ENCODE data around the gene TSSK2. TPM values are rescaled to one million over a fixed set of nuclear protein-coding genes. Genes with fewer than 3 reads are reported as not detected.

Gene TSSK2
- polyA plus RNA-seq, 2 donors, result 0.05 to 0.06 TPM

DNA sequence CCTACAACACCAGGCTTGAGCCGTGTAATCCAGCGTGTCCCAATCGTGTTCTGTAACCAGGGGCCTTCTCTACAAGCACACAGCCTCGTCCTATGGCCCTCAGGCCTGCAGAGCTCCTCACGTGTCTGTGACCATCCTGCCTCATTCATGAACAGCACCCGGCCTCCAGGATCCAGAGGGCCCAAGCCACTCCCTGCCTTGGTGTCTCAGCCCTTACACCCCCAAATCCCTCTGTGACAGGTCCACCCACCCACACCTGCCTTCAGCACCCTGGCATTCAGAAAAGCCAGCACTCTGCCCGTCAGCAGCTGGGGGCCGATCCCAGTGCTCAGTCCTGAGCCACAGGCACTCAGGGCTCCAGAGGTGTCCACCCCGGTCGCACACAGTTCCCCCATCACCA lies 5.8 kb downstream of the TSSK2 start:
- Histone ChIP-seq H3K4me3 (ENCODE audit: low read depth in 1 of 2, low read length in 2 of 2) (no peak overlapping the region), H3K36me3 (ENCODE audit: control insufficient read depth in 2 of 2, insufficient read depth in 2 of 2, low read length in 1 of 2) (peaks cover 33 to 85% of the 10 kb centered on the region in 2 donors)
- 93 to 95% methylated on average over 10 of the region's 10 CpGs for WGBS, 2 donors

DNA sequence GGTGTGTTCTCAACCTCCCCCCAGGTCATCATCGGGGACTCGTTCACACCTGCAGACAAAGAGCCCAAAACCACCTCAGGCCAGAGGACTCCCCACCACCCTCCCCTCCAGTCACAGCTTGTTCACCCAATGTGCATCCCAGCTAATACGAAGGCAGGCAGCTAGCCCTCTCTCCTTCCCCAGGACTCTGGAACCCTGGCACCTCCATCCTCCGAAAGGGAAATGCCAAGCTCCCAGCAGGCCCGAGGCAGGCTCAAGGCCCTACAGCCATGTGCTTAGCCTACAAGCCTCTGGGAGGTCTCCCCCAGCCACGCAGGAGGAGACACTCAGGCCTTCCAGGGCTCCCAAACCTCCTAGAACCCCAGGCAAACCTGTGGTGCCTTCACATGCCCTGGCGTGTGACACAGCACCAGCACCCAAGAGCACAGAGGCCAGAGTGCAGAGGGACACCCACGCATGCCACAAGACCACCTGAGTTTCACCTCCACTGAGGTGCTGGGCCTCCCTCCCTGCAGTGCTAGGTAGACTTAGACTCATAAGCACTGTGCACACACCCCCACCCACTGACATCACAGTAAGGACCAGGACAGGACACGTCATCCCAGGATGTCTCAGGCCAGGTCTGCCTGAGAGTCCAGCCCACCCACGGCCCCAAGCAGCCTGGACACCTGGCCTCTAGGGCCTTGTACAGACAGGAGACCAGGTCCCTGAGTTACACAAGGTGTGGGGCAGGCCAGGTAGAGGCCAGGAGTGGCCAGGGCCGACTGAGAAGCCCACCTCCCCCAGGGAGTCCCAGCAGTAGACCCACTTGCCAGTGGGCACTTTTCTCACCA lies 6.5 kb downstream of the TSSK2 start:
- Histone ChIP-seq H3K36me3 (ENCODE audit: control insufficient read depth in 2 of 2, insufficient read depth in 2 of 2, low read length in 1 of 2) (peaks cover 36 to 85% of the 10 kb centered on the region in 2 donors), H3K4me3 (ENCODE audit: low read depth in 1 of 2, low read length in 2 of 2) (no peak overlapping the region), H3K27me3 (ENCODE audit: control insufficient read depth in 1 of 2, insufficient read depth in 2 of 2, low read length in 2 of 2) (no peaks in the 10 kb centered on the region), H3K27ac (ENCODE audit: low read depth in 2 of 2, low read length in 1 of 2) (no peak overlapping the region), H3K4me1 (ENCODE audit: control insufficient read depth in 2 of 2, insufficient read depth in 2 of 2, low read length in 1 of 2) (no peaks in the 10 kb centered on the region), H3K9me3 (ENCODE audit: control insufficient read depth in 2 of 2, insufficient read depth in 1 of 2, low read depth in 1 of 2, low read length in 1 of 2) (no peaks in the 10 kb centered on the region)
- 85 to 87% methylated on average over 11 of the region's 11 CpGs for WGBS, 2 donors

More for the DNA sequence above, 5.8 kb downstream of the TSSK2 start:
- Histone ChIP-seq H3K27ac (ENCODE audit: low read depth in 2 of 2, low read length in 1 of 2) (no peak overlapping the region), H3K4me1 (ENCODE audit: control insufficient read depth in 2 of 2, insufficient read depth in 2 of 2, low read length in 1 of 2) (peaks cover 0 to 3% of the 10 kb centered on the region in 2 donors), H3K27me3 (ENCODE audit: control insufficient read depth in 1 of 2, insufficient read depth in 2 of 2, low read length in 2 of 2) (no peaks in the 10 kb centered on the region), H3K9me3 (ENCODE audit: control insufficient read depth in 2 of 2, insufficient read depth in 1 of 2, low read depth in 1 of 2, low read length in 1 of 2) (no peaks in the 10 kb centered on the region)

DNA sequence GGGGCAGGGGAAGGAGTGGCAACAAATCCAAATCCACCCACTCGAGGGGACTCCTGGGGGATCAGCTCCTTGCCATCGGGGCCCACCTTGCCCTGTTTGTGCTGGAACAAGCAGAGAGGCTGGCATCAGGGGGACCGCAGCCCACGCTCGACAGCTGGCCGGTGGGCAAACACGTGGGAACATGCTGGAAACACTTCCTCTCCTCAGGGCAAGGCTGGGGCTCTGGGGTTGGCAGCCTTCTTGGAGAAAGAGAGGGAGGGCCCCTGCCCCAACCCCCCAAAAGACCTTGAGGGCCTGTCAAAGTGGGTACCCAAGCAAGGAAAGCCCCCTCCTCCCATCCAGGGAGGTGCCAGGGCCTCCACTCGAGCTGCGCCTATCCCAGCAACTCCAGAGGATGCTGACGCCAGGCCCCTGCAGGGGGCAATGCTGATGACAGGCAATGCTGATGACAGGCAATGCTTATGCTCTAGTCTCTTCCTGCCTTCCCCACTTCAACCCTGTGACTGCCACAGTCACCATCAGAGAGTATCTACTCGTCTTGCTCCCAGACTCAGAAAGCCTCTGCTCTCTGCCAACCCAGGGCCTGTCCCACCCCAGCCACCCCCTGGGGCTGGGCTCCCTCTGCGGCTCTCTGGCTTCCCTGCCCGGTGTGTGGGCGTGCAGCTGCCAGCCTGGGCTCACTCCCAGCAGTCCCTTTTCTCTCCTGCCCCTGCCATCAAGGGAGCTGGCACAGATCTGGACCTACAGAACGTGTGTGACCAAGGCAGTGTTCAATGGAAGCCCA lies 7.3 kb downstream of the TSSK2 start:
- H3K9me3 ChIP-seq (ENCODE audit: control insufficient read depth in 2 of 2, insufficient read depth in 1 of 2, low read depth in 1 of 2, low read length in 1 of 2), result no peaks in the 10 kb centered on the region
- no peaks in the 10 kb centered on the region for H3K27me3 ChIP-seq (ENCODE audit: control insufficient read depth in 1 of 2, insufficient read depth in 2 of 2, low read length in 2 of 2)
- no peak overlapping the region for H3K27ac ChIP-seq (ENCODE audit: low read depth in 2 of 2, low read length in 1 of 2)
- WGBS, 2 donors, result 63 to 70% methylated on average over 15 of the region's 15 CpGs
- H3K36me3 ChIP-seq (ENCODE audit: control insufficient read depth in 2 of 2, insufficient read depth in 2 of 2, low read length in 1 of 2), result peaks cover 36 to 77% of the 10 kb centered on the region in 2 donors
- H3K4me1 ChIP-seq (ENCODE audit: control insufficient read depth in 2 of 2, insufficient read depth in 2 of 2, low read length in 1 of 2), result peaks cover 0 to 3% of the 10 kb centered on the region in 2 donors
- no peak overlapping the region for H3K4me3 ChIP-seq (ENCODE audit: low read depth in 1 of 2, low read length in 2 of 2)

DNA sequence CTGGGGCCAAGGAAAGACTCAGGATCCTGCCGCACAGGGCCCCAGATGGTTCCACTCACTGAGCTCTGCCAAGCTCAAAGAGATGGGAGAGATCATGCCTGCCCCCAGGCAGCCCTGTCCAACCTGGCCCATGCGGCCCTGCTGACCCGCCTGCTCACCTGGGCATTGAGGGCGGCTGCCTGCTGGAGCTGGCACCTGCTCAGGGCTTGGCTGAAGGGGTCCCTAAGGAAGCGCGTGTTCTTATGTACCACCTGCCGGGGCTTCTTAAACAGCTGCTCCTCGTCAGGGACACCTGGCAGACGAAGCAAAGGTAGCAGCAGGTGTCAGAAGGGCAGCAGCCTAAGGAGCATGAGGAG lies 7.9 kb downstream of the TSSK2 start:
- Histone ChIP-seq H3K36me3 (ENCODE audit: control insufficient read depth in 2 of 2, insufficient read depth in 2 of 2, low read length in 1 of 2) (peaks cover 36 to 71% of the 10 kb centered on the region in 2 donors), H3K9me3 (ENCODE audit: control insufficient read depth in 2 of 2, insufficient read depth in 1 of 2, low read depth in 1 of 2, low read length in 1 of 2) (no peaks in the 10 kb centered on the region), H3K4me3 (ENCODE audit: low read depth in 1 of 2, low read length in 2 of 2) (no peak overlapping the region), H3K27ac (ENCODE audit: low read depth in 2 of 2, low read length in 1 of 2) (no peak overlapping the region), H3K4me1 (ENCODE audit: control insufficient read depth in 2 of 2, insufficient read depth in 2 of 2, low read length in 1 of 2) (peaks cover 0 to 5% of the 10 kb centered on the region in 2 donors), H3K27me3 (ENCODE audit: control insufficient read depth in 1 of 2, insufficient read depth in 2 of 2, low read length in 2 of 2) (no peaks in the 10 kb centered on the region)
- WGBS, 2 donors, result 85 to 86% methylated on average over 9 of the region's 9 CpGs

DNA sequence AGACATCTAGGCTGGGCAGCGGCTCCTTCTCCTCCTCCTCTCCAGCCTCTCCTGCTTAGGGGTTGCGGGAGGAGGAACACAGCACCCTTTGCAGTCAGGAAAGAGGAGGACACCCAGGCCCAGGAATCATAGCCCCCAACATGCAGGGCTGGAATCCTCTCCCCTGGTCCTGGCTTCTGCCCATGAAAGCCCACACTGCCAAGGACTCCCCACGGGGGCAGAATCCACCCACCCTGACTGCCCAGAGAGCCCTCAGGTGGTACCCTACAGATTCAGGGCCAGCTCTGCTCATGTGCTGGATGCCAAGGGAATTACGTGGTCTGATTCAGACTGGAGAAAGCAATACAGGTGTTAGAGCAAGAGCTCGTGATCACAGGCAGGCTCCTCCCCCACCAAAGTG lies 8.9 kb downstream of the TSSK2 start:
- no peak overlapping the region for H3K4me3 ChIP-seq (ENCODE audit: low read depth in 1 of 2, low read length in 2 of 2)
- no peaks in the 10 kb centered on the region for H3K9me3 ChIP-seq (ENCODE audit: control insufficient read depth in 2 of 2, insufficient read depth in 1 of 2, low read depth in 1 of 2, low read length in 1 of 2)
- peaks cover 0 to 5% of the 10 kb centered on the region in 2 donors for H3K4me1 ChIP-seq (ENCODE audit: control insufficient read depth in 2 of 2, insufficient read depth in 2 of 2, low read length in 1 of 2)
- H3K36me3 ChIP-seq (ENCODE audit: control insufficient read depth in 2 of 2, insufficient read depth in 2 of 2, low read length in 1 of 2), result peaks cover 30 to 61% of the 10 kb centered on the region in 2 donors
- H3K27ac ChIP-seq (ENCODE audit: low read depth in 2 of 2, low read length in 1 of 2), result no peak overlapping the region
- no peaks in the 10 kb centered on the region for H3K27me3 ChIP-seq (ENCODE audit: control insufficient read depth in 1 of 2, insufficient read depth in 2 of 2, low read length in 2 of 2)
- WGBS, 2 donors, result 69 to 76% methylated on average over 5 of the region's 5 CpGs

DNA sequence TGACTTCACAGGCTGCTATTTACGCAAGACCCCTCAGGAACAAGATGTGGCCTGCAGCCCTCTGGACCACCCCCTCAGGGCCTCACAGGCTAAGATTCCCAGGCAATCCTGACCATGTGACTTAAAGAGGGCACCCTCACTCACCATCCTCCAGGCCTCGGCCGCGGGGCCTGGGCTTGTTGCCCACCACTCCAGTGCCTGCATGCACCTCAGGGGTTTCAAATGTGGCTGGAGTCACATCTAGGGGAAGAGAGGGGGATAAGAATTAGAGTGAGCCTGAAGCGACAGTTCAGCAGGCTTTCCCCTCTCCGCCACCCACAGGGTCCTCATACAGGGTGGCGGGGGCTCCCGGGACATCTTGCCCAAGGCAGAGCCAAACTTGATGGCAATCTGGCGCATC lies 11.3 kb downstream of the TSSK2 start:
- Histone ChIP-seq H3K4me3 (ENCODE audit: low read depth in 1 of 2, low read length in 2 of 2) (no peak overlapping the region), H3K4me1 (ENCODE audit: control insufficient read depth in 2 of 2, insufficient read depth in 2 of 2, low read length in 1 of 2) (peaks cover 0 to 5% of the 10 kb centered on the region in 2 donors), H3K9me3 (ENCODE audit: control insufficient read depth in 2 of 2, insufficient read depth in 1 of 2, low read depth in 1 of 2, low read length in 1 of 2) (no peaks in the 10 kb centered on the region), H3K36me3 (ENCODE audit: control insufficient read depth in 2 of 2, insufficient read depth in 2 of 2, low read length in 1 of 2) (peaks cover 21 to 45% of the 10 kb centered on the region in 2 donors), H3K27me3 (ENCODE audit: control insufficient read depth in 1 of 2, insufficient read depth in 2 of 2, low read length in 2 of 2) (no peaks in the 10 kb centered on the region), H3K27ac (ENCODE audit: low read depth in 2 of 2, low read length in 1 of 2) (no peak overlapping the region)
- 96 to 97% methylated on average over 9 of the region's 9 CpGs for WGBS, 2 donors

DNA sequence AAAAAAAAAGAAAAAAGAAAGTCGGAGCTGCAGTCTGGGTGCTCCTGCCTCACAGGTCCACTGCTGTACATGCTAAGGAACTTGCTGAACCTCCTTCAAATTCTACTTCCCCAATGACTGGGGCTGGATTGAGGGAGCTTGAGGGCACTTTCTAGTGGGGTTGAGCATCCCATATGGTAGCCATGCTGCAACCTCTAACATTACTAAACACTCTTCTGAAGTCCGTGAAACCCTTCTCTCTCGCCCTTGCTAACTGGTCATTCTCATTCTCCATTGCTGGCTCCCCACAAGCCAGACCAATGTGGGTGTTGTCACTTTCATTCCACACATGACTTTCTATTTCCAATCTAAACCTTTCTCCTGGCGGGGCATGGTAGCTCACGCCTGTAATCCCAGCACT lies 12.1 kb downstream of the TSSK2 start:
- peaks cover under 1 to 2% of the 10 kb centered on the region in 2 donors for H3K27me3 ChIP-seq (ENCODE audit: control insufficient read depth in 1 of 2, insufficient read depth in 2 of 2, low read length in 2 of 2)
- no peak overlapping the region for H3K27ac ChIP-seq (ENCODE audit: low read depth in 2 of 2, low read length in 1 of 2)
- H3K4me1 ChIP-seq (ENCODE audit: control insufficient read depth in 2 of 2, insufficient read depth in 2 of 2, low read length in 1 of 2), result peaks cover 0 to 5% of the 10 kb centered on the region in 2 donors
- H3K9me3 ChIP-seq (ENCODE audit: control insufficient read depth in 2 of 2, insufficient read depth in 1 of 2, low read depth in 1 of 2, low read length in 1 of 2), result no peaks in the 10 kb centered on the region
- peaks cover 21 to 36% of the 10 kb centered on the region in 2 donors for H3K36me3 ChIP-seq (ENCODE audit: control insufficient read depth in 2 of 2, insufficient read depth in 2 of 2, low read length in 1 of 2)
- 83 to 88% methylated on average over 5 of the region's 5 CpGs for WGBS, 2 donors
- no peak overlapping the region for H3K4me3 ChIP-seq (ENCODE audit: low read depth in 1 of 2, low read length in 2 of 2)

DNA sequence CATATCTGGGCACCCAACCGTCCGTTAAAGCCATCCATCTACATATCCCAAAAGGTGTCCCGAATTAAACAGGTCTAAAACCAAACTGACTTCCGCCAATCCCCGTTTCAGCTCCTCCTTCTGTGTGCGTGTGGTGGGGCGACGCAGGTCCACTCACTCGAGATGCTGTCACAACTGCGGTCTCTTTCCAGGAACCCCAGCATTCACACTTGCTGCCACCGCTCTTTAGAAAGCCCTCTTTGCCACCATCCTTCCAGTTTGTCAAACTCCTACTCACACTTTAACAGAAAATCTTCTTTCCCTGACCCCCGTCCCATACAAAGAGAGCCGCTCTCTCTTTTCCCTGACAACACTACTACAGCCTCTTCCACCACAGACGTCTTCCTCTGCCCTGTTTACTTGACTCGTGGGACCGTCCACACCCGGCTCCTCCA lies 12.9 kb downstream of the TSSK2 start:
- Histone ChIP-seq H3K9me3 (ENCODE audit: control insufficient read depth in 2 of 2, insufficient read depth in 1 of 2, low read depth in 1 of 2, low read length in 1 of 2) (no peaks in the 10 kb centered on the region), H3K4me1 (ENCODE audit: control insufficient read depth in 2 of 2, insufficient read depth in 2 of 2, low read length in 1 of 2) (peaks cover 0 to 5% of the 10 kb centered on the region in 2 donors), H3K27ac (ENCODE audit: low read depth in 2 of 2, low read length in 1 of 2) (peak overlapping the region; percentile 79 to 93), H3K36me3 (ENCODE audit: control insufficient read depth in 2 of 2, insufficient read depth in 2 of 2, low read length in 1 of 2) (peaks cover 17 to 29% of the 10 kb centered on the region in 2 donors), H3K4me3 (ENCODE audit: low read depth in 1 of 2, low read length in 2 of 2) (peak overlapping the region; percentile 86 to 94), H3K27me3 (ENCODE audit: control insufficient read depth in 1 of 2, insufficient read depth in 2 of 2, low read length in 2 of 2) (peaks cover 6 to 10% of the 10 kb centered on the region in 2 donors)
- WGBS, 2 donors, result 2 to 3% methylated on average over 17 of the region's 17 CpGs

DNA sequence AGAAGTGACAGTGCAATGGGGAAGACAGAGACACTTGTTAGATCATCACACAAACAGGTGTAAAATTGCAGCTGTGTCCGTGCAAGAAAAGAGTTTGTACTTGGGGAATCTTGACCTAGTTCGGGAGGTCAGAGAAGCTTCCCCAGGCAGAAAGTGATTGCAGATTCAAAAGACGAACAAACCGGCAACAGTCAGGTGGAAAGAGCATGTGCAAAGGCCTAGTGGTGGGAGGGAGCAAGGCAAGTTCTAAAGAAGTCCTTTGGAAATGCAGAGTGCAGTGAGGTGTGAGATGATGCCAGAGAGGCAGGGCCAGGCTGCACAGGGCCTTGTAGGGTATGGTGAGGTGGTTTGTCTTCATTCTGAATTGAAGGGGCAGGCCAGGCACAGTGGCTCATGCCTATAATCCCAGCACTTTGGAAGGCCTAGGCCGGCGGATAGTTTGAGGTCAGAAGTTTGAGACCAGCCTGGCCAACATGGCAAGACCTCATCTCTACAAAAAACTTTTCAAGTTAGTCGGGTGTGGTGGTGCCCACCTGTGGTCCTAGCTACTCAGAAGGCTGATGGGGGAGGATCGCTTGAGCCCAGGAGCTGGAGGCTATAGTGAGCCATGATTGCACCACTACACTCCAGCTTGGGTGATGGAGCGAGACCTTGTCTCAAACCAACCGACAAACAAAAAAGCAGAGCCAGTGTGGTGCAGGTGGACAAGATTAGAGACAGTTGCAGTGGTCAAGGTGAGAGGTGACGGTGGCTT lies 15.3 kb downstream of the TSSK2 start:
- Histone ChIP-seq H3K36me3 (ENCODE audit: control insufficient read depth in 2 of 2, insufficient read depth in 2 of 2, low read length in 1 of 2) (peaks cover 5 to 8% of the 10 kb centered on the region in 2 donors), H3K27me3 (ENCODE audit: control insufficient read depth in 1 of 2, insufficient read depth in 2 of 2, low read length in 2 of 2) (peaks cover 11 to 23% of the 10 kb centered on the region in 2 donors), H3K4me1 (ENCODE audit: control insufficient read depth in 2 of 2, insufficient read depth in 2 of 2, low read length in 1 of 2) (peaks cover 0 to 5% of the 10 kb centered on the region in 2 donors), H3K27ac (ENCODE audit: low read depth in 2 of 2, low read length in 1 of 2) (no peak overlapping the region), H3K9me3 (ENCODE audit: control insufficient read depth in 2 of 2, insufficient read depth in 1 of 2, low read depth in 1 of 2, low read length in 1 of 2) (no peaks in the 10 kb centered on the region), H3K4me3 (ENCODE audit: low read depth in 1 of 2, low read length in 2 of 2) (no peak overlapping the region)
- WGBS, 2 donors, result 85 to 86% methylated on average over 11 of the region's 11 CpGs

Measured in esophagus (tissue), 2 donors.